Right atrium auricular region (tissue), 2 donors: ENCODE data around the gene VIPR2. TPM values are rescaled to one million over a fixed set of nuclear protein-coding genes. Genes with fewer than 3 reads are reported as not detected.

Experiments
- DNase-seq: peaks from one replicate; pipeline ENCODE4 v3.0.0-alpha.2; 2019; ENCODE audit warnings: low spot score
- H3K27ac ChIP-seq, 2 donors: fragments of 200-600 bp; sonication (generic); 1 replicate in 1 of 2; 2 replicates in 1 of 2; pipeline ENCODE4 v1.5.1; 2016 to 2019
- H3K27me3 ChIP-seq, 2 donors: fragments of 200-600 bp; sonication (generic); one replicate each; pipeline versions ENCODE4 v1.5.1 to v1.6.0; 2017 to 2019
- H3K36me3 ChIP-seq: fragments of 200-600 bp; sonication (generic); one replicate; pipeline ENCODE4 v1.5.1; 2016
- H3K4me1 ChIP-seq, 2 donors: fragments of 200-600 bp; sonication (generic); one replicate each; pipeline versions ENCODE4 v1.5.1 to v1.6.0; 2017 to 2019
- H3K4me3 ChIP-seq, 2 donors: fragments of 200-600 bp; sonication (generic); 1 replicate in 1 of 2; 2 replicates in 1 of 2; pipeline ENCODE4 v1.5.1; 2017 to 2019; ENCODE audit warnings: mild to moderate bottlenecking in 1 of 2, moderate library complexity in 1 of 2
- H3K9me3 ChIP-seq, 2 donors: fragments of 200-600 bp; sonication (generic); one replicate each; pipeline ENCODE4 v1.5.1; 2019
- total RNA-seq, 2 donors: library from RNA; depleted of rRNA; stranded (reverse); fragments of >200 nt; gene quantifications; one replicate each; pipeline ENCODE4 v1.1.0, GENCODE V29; 2016
- TF ChIP-seq, protein P1 (sequence below), 2 donors: fragments of 200-600 bp; sonication (generic); IDR thresholded peaks; one replicate each; pipeline ENCODE4 v1.5.1; 2019; ENCODE audit warnings: antibody characterized with exemption in 2 of 2

The VIPR2 gene
- total RNA-seq, 2 donors from 2014 or later, result 3.8 to 13.4 TPM

- H3K9me3 ChIP-seq, result no peaks in the 10 kb centered on the region
- DNase-seq, result no peak
- no peaks in the 10 kb centered on the region for H3K27me3 ChIP-seq
- peak overlapping the region in 1 of 2 donors; percentile 76 for H3K27ac ChIP-seq
- no peaks in the 10 kb centered on the region for H3K36me3 ChIP-seq
- H3K4me1 ChIP-seq, result no peaks in the 10 kb centered on the region
- no peak overlapping the region for H3K4me3 ChIP-seq
- TF ChIP-seq, protein P1, sequence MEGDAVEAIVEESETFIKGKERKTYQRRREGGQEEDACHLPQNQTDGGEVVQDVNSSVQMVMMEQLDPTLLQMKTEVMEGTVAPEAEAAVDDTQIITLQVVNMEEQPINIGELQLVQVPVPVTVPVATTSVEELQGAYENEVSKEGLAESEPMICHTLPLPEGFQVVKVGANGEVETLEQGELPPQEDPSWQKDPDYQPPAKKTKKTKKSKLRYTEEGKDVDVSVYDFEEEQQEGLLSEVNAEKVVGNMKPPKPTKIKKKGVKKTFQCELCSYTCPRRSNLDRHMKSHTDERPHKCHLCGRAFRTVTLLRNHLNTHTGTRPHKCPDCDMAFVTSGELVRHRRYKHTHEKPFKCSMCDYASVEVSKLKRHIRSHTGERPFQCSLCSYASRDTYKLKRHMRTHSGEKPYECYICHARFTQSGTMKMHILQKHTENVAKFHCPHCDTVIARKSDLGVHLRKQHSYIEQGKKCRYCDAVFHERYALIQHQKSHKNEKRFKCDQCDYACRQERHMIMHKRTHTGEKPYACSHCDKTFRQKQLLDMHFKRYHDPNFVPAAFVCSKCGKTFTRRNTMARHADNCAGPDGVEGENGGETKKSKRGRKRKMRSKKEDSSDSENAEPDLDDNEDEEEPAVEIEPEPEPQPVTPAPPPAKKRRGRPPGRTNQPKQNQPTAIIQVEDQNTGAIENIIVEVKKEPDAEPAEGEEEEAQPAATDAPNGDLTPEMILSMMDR (IDR thresholded peaks at IDR 0.05), result no peak
These were observed 68.3 kb downstream of the VIPR2 start for GRCh38 chr7:159076333-159076732.

DNA sequence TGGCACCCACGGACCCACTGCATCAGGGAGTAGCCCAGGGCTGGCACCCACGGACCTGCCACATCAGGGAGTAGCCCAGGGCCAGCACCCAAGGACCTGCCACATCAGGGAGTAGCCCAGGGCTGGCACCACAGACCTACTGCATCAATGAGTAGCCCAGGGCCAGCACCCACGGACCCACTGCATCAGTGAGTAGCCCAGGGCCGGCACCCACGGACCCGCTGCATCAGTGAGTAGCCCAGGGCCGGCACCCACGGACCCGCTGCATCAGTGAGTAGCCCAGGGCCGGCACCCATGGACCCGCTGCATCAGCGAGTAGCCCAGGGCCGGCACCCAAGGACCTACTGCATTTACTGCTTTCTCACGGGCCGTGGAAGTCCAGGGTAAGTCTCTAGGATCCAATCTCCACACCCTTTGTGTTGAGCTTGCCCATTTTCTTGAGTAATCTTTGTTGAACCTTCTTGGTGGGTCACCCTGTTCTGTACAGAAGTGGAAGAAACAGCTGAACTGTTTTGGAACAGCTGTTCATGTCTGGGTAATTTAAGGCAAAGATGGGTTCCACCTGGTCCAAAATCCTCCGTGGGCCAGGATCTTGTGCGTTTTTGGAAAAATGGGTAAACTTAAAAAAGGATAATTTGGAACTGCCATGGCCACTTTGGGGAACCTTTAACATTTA is 69.0 kb downstream of the VIPR2 start:
- no peaks in the 10 kb centered on the region for H3K36me3 ChIP-seq
- peak overlapping the region; percentile 29 to 76 for H3K27ac ChIP-seq
- peak; percentile 58 for DNase-seq
- no peak overlapping the region for H3K4me3 ChIP-seq
- H3K9me3 ChIP-seq, result no peaks in the 10 kb centered on the region
- no peaks in the 10 kb centered on the region for H3K27me3 ChIP-seq
- peaks cover 0 to 6% of the 10 kb centered on the region in 2 donors for H3K4me1 ChIP-seq
- TF ChIP-seq, protein P1 (IDR thresholded peaks at IDR 0.05), result no peak

DNA sequence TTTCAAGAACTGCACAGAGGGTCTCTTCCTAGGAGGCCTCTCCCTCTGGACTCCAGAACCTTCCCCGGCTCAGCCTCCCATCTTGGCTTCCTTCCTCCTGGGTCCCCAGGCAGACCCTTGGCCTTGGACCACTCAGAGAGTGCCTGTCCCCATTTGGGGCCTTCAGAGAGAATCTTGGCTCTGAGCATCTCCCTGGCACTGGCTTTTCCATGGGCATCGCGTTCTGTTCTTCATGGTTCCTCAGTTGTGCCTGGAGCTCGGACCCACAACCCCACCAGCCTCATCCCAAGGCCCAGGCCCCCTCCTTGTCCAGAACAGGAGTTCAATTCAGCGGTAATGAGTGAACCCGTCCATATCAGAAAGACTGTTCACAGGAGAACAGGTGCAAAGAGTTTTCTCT is 73.4 kb downstream of the VIPR2 start:
- no peaks in the 10 kb centered on the region for H3K27me3 ChIP-seq

GRCh38 chr7:159070431-159071148 is 74.1 kb downstream of the VIPR2 start:
- H3K27me3 ChIP-seq, result no peaks in the 10 kb centered on the region
- H3K4me1 ChIP-seq, result peaks cover 0 to 40% of the 10 kb centered on the region in 2 donors
- H3K9me3 ChIP-seq, result no peaks in the 10 kb centered on the region
- H3K4me3 ChIP-seq, result no peak overlapping the region
- no peaks in the 10 kb centered on the region for H3K36me3 ChIP-seq
- no peak for DNase-seq
- TF ChIP-seq, protein P1 (IDR thresholded peaks at IDR 0.05), result no peak
- H3K27ac ChIP-seq, result peak overlapping the region; percentile 65 to 81

More for the DNA sequence above, 73.4 kb downstream of the VIPR2 start:
- DNase-seq, result no peak
- no peak overlapping the region for H3K27ac ChIP-seq
- H3K36me3 ChIP-seq, result no peaks in the 10 kb centered on the region
- H3K4me1 ChIP-seq, result peaks cover 0 to 40% of the 10 kb centered on the region in 2 donors
- no peaks in the 10 kb centered on the region for H3K9me3 ChIP-seq
- TF ChIP-seq, protein P1 (IDR thresholded peaks at IDR 0.05), result no peak
- no peak overlapping the region for H3K4me3 ChIP-seq

DNA sequence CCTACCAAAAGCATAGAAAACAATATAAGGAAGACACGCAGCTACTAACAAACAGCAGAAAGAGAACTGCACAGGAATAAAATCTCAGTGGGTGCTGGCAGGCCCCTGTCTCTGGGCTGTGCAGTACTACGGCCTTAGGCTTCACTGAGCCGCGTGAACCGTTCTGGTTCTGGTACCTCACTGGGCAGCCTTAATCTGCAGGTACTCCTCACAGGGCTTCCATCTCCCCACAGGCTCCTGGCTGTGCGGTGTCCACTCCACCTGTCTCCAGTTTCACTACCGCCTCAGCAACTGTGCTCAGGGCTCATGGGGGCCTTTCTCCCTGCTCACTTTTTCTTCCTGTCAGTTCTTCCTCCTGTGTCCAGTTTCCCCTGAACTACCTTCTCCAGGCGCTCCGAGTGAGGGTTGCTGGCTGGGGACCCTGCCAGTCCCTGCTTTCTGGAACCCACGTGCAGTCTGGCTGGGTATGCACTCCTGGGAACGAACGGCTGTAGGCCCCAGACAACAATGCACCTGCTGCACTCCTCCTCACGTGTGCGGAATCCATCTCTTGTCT is 75.7 kb downstream of the VIPR2 start:
- H3K4me1 ChIP-seq, result peaks cover 0 to 40% of the 10 kb centered on the region in 2 donors

More for the DNA sequence above, 75.7 kb downstream of the VIPR2 start:
- no peaks in the 10 kb centered on the region for H3K36me3 ChIP-seq
- no peaks in the 10 kb centered on the region for H3K27me3 ChIP-seq
- H3K27ac ChIP-seq, result peak overlapping the region; percentile 65 to 81
- TF ChIP-seq, protein P1 (IDR thresholded peaks at IDR 0.05), result no peak
- DNase-seq, result no peak
- no peaks in the 10 kb centered on the region for H3K9me3 ChIP-seq
- H3K4me3 ChIP-seq, result no peak overlapping the region
